Gastrocnemius medialis (tissue), 4 donors: ENCODE data around the gene ZNF423. TPM values are rescaled to one million over a fixed set of nuclear protein-coding genes. Genes with fewer than 3 reads are reported as not detected.

Experiments
- ATAC-seq, 2 donors: fragments of 150-250 bp; one replicate each; pipeline ENCODE4 v1.9.1; 2016
- DNase-seq, 2 donors: peaks; one replicate each; pipeline ENCODE4 v3.0.0-alpha.2; 2019
- H3K27ac ChIP-seq, 4 donors: fragments of 200-600 bp; sonication (generic); 1 replicate in 1 of 4; 2 replicates in 3 of 4; pipeline ENCODE4 v1.5.1; 2016 to 2018; ENCODE audit warnings: mild to moderate bottlenecking in 2 of 4, moderate library complexity in 1 of 4
- H3K27me3 ChIP-seq, 3 donors: fragments of 200-600 bp; sonication (generic) in 2 of 3; 1 replicate in 1 of 3; 2 replicates in 2 of 3; pipeline versions ENCODE4 v1.5.1 to v1.6.0; 2016 to 2019; ENCODE audit warnings: mild to moderate bottlenecking in 1 of 3, moderate library complexity in 1 of 3
- H3K36me3 ChIP-seq, 2 donors: fragments of 200-600 bp; sonication (generic) in 1 of 2; one replicate each; pipeline ENCODE4 v1.5.1; 2017 to 2018
- H3K4me1 ChIP-seq, 2 donors: fragments of 200-600 bp; sonication (generic) in 1 of 2; one replicate each; pipeline ENCODE4 v1.5.1; 2016 to 2017; ENCODE audit warnings: mild to moderate bottlenecking in 2 of 2
- H3K4me3 ChIP-seq, 4 donors: fragments of 200-600 bp; sonication (generic) in 3 of 4; 1 replicate in 1 of 4; 2 replicates in 3 of 4; pipeline ENCODE4 v1.5.1; 2016 to 2019; ENCODE audit warnings: mild to moderate bottlenecking in 2 of 4
- H3K9me3 ChIP-seq, 3 donors: fragments of 200-600 bp; sonication (generic) in 2 of 3; 1 replicate in 1 of 3; 2 replicates in 2 of 3; pipeline ENCODE4 v1.5.1; 2016 to 2019
- CTCF ChIP-seq, 5 experiments: fragments of 450-650 bp in 3 of 5; fragments of 200-600 bp in 2 of 5; sonication (generic) in 2 of 5; IDR thresholded peaks in 4 of 5; conservative IDR thresholded peaks in 1 of 5; 1 replicate in 4 of 5; 2 replicates in 1 of 5; pipeline ENCODE4 v1.5.1; 2016 to 2019; ENCODE audit warnings: antibody characterized with exemption in 5 of 5, mild to moderate bottlenecking in 3 of 5, moderate library complexity in 3 of 5
- POLR2A ChIP-seq, 2 donors: fragments of 450-650 bp; IDR thresholded peaks; one replicate each; pipeline ENCODE4 v1.6.1; 2017; ENCODE audit warnings: antibody characterized with exemption in 2 of 2, mild to moderate bottlenecking in 2 of 2, moderate library complexity in 2 of 2
- in situ Hi-C, 4 donors: fragments of 200-750 bp; cut with MboI; loops; one replicate each; pipeline versions ENCODE4 v1.15.0 to v1.8.0; 2017; ENCODE audit warnings: low sequenced_read_pairs in 4 of 4
- intact Hi-C: fragments of 100-400 bp; cut with DNase I; formaldehyde crosslinking; loops from one replicate; pipeline ENCODE4 v1.15.1; 2023; ENCODE audit warnings: low total_unique reads
- total RNA-seq, 4 donors: library from RNA; depleted of rRNA; stranded (reverse); fragments of >200 nt; gene quantifications; one replicate each; pipeline versions ENCODE4 v1.1.0 to v1.2.3, GENCODE V29; 2016

Gene ZNF423
- total RNA-seq, 4 donors from 2014 or later, result 8.4 to 15.8 (median 12.5) TPM

- ATAC-seq (no peak), DNase-seq (no peak)
- Histone ChIP-seq H3K27me3 (no peaks in the 10 kb centered on the region), H3K36me3 (no peaks in the 10 kb centered on the region), H3K27ac (no peak overlapping the region), H3K4me1 (peaks cover 0 to 11% of the 10 kb centered on the region in 2 donors), H3K4me3 (no peak overlapping the region), H3K9me3 (no peaks in the 10 kb centered on the region)
- in situ Hi-C loops (no loop called here), intact Hi-C loops (no loop called here)
- no peak for TF ChIP-seq CTCF (IDR thresholded peaks at IDR 0.05 in 4 of 5, conservative IDR thresholded peaks at IDR 0.05 in 1 of 5)
- no peak for TF ChIP-seq POLR2A (IDR thresholded peaks at IDR 0.05)
These were observed 352.5 kb downstream of the ZNF423 start for GRCh38 chr16:49503256-49504022.

- intact Hi-C loops (no loop called here), in situ Hi-C loops (no loop called here)
- H3K4me3 ChIP-seq, result no peak overlapping the region
- H3K36me3 ChIP-seq, result no peaks in the 10 kb centered on the region
- no peaks in the 10 kb centered on the region for H3K9me3 ChIP-seq
- H3K27ac ChIP-seq, result no peak overlapping the region
- no peak for TF ChIP-seq CTCF (IDR thresholded peaks at IDR 0.05 in 4 of 5, conservative IDR thresholded peaks at IDR 0.05 in 1 of 5)
- no peak for TF ChIP-seq POLR2A (IDR thresholded peaks at IDR 0.05)
- ATAC-seq (no peak), DNase-seq (no peak)
- H3K4me1 ChIP-seq, result peaks cover 0 to 12% of the 10 kb centered on the region in 2 donors
- H3K27me3 ChIP-seq, result no peaks in the 10 kb centered on the region
These were observed 353.6 kb downstream of the ZNF423 start for GRCh38 chr16:49502136-49502881.

GRCh38 chr16:49499869-49500610, 355.9 kb downstream of the ZNF423 start:
- TF ChIP-seq CTCF (IDR thresholded peaks at IDR 0.05 in 4 of 5, conservative IDR thresholded peaks at IDR 0.05 in 1 of 5) (no peak), POLR2A (IDR thresholded peaks at IDR 0.05) (no peak)
- H3K9me3 ChIP-seq, result no peaks in the 10 kb centered on the region
- DNase-seq (no peak), ATAC-seq (no peak)
- H3K4me3 ChIP-seq, result no peak overlapping the region
- H3K27me3 ChIP-seq, result no peaks in the 10 kb centered on the region
- in situ Hi-C loops, result loop anchor here in 1 of 4 donors (25.0 kb wide), 1 partner anchor 362 kb away; the partner anchor contains the start of gene ZNF423
- H3K27ac ChIP-seq, result no peak overlapping the region
- H3K36me3 ChIP-seq, result no peaks in the 10 kb centered on the region
- H3K4me1 ChIP-seq, result peaks cover 0 to 12% of the 10 kb centered on the region in 2 donors
- intact Hi-C loops, result no loop called here

GRCh38 chr16:49499414-49499785, 356.5 kb downstream of the ZNF423 start:
- no peaks in the 10 kb centered on the region for H3K27me3 ChIP-seq

More at GRCh38 chr16:49499414-49499785, 356.5 kb downstream of the ZNF423 start:
- in situ Hi-C loops (loop anchor here in 1 of 4 donors (25.0 kb wide), 1 partner anchor 363 kb away; the partner anchor contains the start of gene ZNF423), intact Hi-C loops (no loop called here)
- no peak for DNase-seq
- no peak for ATAC-seq
- no peaks in the 10 kb centered on the region for H3K36me3 ChIP-seq
- H3K9me3 ChIP-seq, result no peaks in the 10 kb centered on the region
- peaks cover 0 to 12% of the 10 kb centered on the region in 2 donors for H3K4me1 ChIP-seq
- H3K27ac ChIP-seq, result no peak overlapping the region
- no peak overlapping the region for H3K4me3 ChIP-seq
- TF ChIP-seq POLR2A (IDR thresholded peaks at IDR 0.05) (no peak), CTCF (IDR thresholded peaks at IDR 0.05 in 4 of 5, conservative IDR thresholded peaks at IDR 0.05 in 1 of 5) (no peak)
